Measurements from ENCODE around the gene ROBO1.

DNA sequence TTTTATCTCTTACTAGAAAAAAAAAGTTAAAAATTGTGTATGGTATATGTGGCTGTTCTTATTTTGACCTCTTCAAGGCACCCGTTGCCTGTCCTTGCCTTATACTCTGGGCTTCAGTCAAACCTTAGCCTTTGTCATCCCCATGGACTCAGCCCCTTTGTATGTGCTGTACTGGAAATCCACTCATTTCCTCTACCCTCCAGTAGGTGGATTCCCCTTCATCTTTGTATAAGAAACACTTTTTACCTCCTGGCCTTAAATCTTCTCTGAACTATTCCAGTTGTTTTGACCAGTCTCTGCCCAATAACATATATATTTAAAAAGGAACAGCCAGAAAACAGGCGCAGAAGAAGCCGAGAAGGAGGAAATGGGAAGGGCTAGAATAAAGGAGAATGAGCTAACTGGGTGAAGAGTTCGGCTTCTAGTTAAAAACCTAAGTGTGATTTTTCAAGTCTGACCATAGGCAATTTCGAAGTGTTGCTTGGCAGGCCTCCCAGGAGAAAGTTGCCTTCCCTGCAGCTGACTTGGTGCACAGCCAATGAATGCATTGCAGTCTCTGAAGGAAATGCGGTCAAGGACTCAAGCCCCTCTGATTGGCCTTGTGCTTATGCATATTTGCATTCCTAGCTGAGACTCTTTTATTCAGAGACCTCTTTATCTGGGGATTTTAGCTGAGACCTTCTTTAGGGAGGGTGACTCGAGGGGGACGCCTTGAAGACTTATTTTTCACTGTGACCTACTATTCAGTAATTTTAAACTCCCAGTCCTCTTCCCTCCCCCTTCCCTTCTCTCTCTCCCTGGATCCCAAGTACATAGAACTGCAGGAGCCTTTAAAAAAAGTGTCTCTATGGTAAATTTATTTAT is 277.4 kb downstream of the ROBO1 start:
- TF ChIP-seq, protein P1, sequence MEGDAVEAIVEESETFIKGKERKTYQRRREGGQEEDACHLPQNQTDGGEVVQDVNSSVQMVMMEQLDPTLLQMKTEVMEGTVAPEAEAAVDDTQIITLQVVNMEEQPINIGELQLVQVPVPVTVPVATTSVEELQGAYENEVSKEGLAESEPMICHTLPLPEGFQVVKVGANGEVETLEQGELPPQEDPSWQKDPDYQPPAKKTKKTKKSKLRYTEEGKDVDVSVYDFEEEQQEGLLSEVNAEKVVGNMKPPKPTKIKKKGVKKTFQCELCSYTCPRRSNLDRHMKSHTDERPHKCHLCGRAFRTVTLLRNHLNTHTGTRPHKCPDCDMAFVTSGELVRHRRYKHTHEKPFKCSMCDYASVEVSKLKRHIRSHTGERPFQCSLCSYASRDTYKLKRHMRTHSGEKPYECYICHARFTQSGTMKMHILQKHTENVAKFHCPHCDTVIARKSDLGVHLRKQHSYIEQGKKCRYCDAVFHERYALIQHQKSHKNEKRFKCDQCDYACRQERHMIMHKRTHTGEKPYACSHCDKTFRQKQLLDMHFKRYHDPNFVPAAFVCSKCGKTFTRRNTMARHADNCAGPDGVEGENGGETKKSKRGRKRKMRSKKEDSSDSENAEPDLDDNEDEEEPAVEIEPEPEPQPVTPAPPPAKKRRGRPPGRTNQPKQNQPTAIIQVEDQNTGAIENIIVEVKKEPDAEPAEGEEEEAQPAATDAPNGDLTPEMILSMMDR (IDR thresholded peaks at IDR 0.05): peak; percentile 15; the same call in 1 of the 2 replicates
- TF ChIP-seq ZFX (IDR thresholded peaks at IDR 0.05; ENCODE audit: borderline replicate concordance): no peak
